Left hindlimb (tissue), 1 donor: Measurements from ENCODE around the gene DYNLL1.
"Not testable (repeated sequence)": the region's sequence is repeated elsewhere in the genome, so short reads cannot be mapped to it uniquely, and the experiment has no call there.

ENCODE experiments used
- DNase-seq: peaks from one replicate; pipeline ENCODE4 v3.0.0-alpha.2; 2018

DYNLL1 gene

DNA sequence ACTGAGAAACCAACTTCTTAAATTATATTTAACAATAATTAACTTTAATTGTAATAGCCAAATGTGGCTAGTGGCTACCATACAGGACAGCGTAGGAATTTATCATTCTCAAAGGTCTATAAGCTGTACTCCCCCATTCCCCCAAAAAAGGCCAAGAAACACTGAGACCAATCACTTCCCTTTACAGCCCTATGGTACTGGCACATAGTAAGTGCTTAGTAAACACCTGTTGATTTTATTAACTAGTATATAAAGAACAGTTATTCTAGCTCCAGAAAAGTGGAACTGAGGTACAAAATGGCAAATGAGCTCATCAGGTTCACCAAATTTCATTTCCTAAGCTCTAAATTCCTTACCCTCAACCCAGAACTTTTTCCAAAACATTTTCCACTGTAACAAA is 20.3 kb upstream of the DYNLL1 start:
- DNase-seq = no peak

GRCh38 chr12:120479458-120479857 is 16.5 kb upstream of the DYNLL1 start:
- no peak for DNase-seq

- DNase-seq = no peak
Observed at GRCh38 chr12:120480211-120480610, 15.7 kb upstream of the DYNLL1 start.

DNA sequence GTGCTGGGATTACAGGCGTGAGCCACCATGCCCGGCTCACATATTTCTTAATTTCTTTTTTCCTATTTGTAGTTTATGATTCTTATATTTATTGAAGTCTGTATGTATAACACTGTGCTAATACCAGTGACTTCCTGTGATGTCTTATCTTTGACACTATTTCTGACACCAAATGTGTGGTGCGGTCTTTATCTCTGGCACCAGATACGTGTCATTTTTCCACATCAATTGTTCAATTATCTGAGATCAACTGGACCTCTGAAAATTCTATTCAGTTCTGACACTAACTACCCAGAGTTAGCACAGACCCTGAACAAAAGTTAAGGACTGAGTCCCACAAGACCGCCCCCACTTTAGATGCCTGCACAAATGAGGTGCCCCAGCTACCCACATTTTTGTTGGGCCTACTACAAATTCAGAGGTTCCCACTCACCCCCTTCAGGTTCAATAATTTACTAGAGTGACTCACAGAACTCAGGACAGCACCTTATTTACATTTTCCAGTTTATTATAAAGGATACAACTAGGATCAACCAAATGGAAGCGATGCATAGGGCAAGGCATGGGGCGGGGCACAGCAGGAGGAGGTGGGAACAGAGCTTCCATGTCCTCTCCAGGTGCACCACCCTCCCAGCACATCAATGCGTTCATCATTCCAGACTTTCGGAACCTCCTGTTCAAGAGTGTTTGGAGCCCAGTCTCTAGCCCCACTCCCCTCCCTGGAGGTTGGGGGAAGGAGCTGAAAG is 14.7 kb upstream of the DYNLL1 start:
- DNase-seq = no peak

GRCh38 chr12:120483621-120484020 is 12.3 kb upstream of the DYNLL1 start:
- no peak for DNase-seq

GRCh38 chr12:120485961-120486881 is 9.7 kb upstream of the DYNLL1 start:
- DNase-seq = no peak

- not testable (repeated sequence) for DNase-seq
Observed at GRCh38 chr12:120487552-120487951, 8.4 kb upstream of the DYNLL1 start.

DNA sequence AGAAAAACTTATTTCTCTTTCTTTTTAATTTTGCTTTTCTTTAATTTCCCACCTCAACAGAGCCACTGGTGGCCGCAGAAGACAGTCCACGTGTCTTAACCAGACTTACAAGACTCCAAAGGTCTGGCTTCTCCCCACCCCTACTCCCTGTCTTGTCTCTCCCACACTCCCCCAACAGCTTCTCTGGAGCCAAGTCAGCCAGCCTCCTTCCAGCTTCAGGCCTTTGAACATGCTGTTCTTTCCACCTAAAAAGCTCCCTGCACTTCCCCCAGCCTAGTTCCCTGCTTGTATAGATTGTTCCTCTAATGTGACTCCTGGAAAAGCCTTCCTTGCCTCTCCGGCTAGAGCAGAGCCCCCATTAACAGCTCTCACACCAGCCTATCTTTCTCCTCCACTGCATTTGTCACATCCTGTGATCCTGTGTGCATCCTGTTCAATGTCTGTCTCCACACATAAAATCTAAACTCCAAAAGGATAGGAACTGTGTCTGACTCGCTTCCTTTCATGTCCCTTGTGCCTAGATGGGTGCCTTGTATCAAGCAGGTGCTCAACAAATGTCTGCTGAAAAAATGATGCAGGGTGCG is 7.8 kb upstream of the DYNLL1 start:
- DNase-seq = no peak

DNA sequence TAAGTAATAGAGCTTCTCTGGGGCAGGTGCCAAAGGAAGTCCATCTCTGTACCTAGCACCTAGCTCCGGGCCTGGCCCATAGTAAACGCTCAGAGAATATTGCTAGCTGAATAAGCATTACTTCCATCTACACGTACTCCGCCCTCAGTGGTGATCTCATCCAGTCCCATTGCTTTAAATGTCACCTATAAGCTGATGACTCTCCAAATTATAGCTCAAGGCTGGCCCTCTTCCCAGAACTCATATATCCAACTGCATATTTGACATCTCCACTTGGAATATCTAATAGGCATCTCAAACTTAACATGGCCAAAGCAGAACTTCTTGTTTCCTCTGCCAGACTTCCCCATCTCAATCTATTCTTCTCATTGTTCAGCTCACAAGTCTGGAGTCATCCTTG is 6.9 kb upstream of the DYNLL1 start:
- DNase-seq = no peak

DNA sequence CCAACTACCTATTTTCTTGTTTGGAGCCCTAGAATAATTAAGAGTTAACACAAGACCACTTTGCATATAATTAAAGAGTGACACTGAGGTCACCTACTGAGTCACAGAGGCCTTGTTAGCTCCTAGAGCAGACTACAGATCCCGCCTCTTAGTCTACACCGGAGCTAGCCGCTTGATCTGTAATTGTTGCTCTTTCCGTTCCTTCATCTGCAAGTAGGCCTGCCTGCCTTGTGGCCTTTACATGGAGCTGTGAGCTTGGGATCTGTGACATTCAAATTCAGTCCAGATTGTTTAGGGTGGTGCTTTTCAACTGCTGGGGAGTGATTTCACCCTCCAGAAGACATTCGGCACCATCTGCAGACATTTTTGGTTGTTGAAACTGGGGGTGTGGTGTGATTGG is 5.6 kb upstream of the DYNLL1 start:
- DNase-seq = no peak

DNA sequence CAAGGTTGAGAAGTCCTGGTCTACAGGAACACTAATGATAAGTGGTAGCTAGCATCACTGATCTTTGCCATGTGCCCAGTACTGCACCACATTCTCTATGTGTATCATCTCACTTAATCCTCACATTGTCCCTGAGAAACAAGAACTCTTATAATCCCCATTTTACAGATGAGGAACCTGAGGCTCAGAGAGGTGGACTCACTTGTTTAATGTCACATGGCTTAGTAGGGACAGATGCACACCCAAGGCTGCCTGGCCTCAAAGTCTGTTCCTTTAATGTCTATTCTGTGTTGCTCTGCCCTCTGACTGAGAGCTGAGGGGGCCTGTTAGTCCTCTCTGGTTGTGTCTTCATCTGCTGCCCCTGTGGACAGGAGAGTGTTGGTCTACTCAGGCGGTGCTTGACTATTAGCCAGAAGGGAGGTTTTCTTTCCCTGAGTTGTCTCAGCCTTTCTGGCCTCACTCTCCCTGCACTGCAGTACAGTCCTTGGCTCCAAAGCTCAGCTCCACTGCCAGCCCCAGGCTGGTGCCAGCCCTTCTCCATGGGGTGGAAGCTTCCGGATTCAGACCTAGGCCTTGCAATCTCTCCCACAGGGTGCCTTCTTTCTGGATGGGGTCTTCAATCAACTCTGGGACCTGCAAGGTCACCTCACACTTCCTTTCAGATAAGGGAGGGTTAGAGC is 4.9 kb upstream of the DYNLL1 start:
- DNase-seq = no peak

DNA sequence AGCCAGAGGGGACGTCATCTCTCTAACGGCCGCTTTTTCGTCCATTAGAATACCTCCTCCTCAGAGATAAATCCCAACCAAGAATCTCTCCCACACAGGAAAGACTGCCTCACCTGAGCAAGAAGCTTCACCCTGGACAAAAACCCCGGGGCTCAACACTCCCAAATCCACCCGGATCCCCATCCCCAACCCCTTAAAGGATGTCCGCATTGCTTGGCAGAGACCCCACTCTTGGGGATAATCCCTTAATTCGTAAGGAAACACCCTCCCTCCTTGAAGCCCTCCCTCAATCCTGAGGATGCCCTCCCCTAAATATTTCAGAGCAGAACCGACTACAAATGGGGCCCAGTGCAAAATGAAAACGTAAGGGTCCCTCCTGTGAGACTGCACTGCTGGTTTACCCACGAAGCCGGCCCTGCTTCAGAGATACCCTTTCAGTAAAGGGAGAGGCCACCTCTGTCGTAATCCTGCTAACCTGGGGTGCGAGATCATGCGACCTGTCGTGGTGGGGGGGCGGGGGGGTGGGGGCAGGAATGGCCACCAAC is 655 bp upstream of the DYNLL1 start:
- DNase-seq = peak; percentile 37

- DNase-seq = peak; percentile 72
Observed at GRCh38 chr12:120496413-120497340, 764 bp downstream of the DYNLL1 start.

DNA sequence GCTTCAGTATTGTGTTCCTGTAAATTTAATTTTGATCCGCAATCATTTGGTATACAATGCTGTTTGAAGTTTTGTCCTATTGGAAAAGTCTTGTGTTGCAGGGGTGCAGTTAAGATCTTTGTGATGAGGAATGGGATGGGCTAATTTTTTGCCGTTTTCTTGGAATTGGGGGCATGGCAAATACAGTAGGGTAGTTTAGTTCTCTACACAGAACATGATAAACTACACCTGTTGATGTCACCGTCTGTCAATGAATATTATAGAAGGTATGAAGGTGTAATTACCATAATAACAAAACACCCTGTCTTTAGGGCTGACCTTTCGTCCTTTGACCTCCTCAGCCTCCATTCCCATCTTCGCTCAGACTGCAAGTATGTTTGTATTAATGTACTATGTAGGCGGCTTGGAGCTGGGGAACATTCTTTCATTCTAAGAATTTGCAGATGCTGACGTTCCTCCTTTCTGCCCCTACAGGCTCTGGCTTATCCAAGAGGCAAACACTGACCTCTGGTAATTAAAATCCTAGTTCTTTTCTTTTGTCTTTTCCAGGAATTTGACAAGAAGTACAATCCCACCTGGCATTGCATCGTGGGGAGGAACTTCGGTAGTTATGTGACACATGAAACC is 1.7 kb downstream of the DYNLL1 start:
- DNase-seq = no peak

- DNase-seq = no peak
Observed at GRCh38 chr12:120498870-120499515, 3.1 kb downstream of the DYNLL1 start.

DNA sequence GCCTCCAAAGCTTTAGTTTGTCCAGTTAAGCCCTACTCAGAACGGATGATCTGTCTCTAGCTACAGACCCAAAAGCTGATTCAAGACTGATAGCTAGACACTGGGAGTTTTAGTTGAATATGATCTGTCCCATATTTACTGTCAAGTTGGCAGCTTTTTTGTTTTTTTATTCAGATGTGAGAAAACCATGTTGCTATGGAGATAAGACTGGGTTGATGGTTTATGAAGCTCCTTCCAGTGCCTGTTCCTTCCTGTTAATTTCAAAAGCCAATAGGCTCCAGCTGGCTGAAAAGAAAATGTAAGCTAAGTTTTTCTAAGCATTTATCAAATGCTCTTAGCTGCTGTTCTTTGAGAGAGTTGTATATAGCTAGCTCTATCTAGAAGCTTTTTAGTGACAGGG is 4.7 kb downstream of the DYNLL1 start:
- DNase-seq = no peak

DNA sequence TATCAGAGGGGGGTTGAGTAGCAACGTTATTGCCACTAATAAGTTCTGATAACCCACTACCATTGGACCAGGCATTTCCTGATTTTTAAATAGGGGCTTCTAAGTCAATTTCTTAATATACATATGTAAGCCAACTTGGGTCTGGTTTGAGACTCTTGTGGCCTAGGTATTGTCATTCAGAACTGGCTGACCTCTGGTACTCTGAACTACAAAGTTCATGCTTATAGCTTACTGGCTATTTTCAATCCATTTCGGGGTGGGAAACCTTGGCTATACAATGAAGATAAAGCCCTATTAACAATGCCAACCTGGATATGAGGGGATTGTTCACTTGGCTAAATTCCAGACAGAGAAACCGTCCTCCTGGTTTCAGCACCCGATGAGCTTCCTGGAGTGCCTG is 8.7 kb downstream of the DYNLL1 start:
- no peak for DNase-seq

GRCh38 chr12:120508537-120508936 is 12.6 kb downstream of the DYNLL1 start:
- DNase-seq = no peak

DNA sequence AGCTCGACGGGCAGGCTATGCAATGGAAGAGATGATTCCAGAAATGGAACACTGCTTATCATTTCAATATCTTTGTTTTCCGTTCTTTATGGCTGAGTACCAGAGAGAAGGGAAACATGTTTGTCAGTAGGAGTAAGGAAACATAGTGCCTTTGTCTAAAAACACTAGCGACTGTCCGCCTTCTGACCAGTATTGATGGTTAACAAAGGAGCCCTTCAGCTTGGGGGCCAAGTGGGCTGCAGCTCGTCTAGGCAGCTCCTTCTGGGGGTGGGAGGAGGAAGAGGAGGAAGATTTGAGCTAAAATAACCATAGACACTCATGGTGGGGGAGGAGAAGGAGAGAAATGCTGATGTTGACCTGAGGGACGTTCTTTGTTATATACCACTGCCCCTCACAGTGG is 18.1 kb downstream of the DYNLL1 start:
- no peak for DNase-seq

- DNase-seq = no peak
Observed at GRCh38 chr12:120515496-120515895, 19.6 kb downstream of the DYNLL1 start.

DNA sequence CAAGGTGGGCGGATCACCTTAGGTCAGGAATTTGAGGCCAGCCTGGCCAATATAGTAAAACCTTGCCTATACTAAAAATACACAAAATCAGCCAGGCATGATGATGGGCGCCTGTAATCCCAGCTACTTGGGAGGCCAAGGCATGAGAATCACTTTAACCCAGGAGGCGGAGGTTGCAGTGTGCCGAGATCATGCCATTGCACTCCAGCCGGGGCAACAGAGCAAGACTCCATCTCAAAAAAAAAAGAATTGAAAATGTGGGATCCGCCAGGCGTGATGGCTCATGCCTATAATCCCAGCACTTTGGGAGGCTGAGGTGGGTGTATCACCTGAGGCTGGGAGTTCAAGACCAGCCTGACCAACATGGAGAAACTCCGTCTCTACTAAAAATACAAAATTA is 23.4 kb downstream of the DYNLL1 start:
- DNase-seq = not testable (repeated sequence)
